Measurements from ENCODE around the gene USP32. TPM values are rescaled to one million over a fixed set of nuclear protein-coding genes. Genes with fewer than 3 reads are reported as not detected.
"Not testable (repeated sequence)": the region's sequence is repeated elsewhere in the genome, so short reads cannot be mapped to it uniquely, and the experiment has no call there.

USP32 gene
- total RNA-seq, 4 donors from 2014 or later, result 14.7 to 86.0 (median 54.8) TPM

- TF ChIP-seq, protein P1, sequence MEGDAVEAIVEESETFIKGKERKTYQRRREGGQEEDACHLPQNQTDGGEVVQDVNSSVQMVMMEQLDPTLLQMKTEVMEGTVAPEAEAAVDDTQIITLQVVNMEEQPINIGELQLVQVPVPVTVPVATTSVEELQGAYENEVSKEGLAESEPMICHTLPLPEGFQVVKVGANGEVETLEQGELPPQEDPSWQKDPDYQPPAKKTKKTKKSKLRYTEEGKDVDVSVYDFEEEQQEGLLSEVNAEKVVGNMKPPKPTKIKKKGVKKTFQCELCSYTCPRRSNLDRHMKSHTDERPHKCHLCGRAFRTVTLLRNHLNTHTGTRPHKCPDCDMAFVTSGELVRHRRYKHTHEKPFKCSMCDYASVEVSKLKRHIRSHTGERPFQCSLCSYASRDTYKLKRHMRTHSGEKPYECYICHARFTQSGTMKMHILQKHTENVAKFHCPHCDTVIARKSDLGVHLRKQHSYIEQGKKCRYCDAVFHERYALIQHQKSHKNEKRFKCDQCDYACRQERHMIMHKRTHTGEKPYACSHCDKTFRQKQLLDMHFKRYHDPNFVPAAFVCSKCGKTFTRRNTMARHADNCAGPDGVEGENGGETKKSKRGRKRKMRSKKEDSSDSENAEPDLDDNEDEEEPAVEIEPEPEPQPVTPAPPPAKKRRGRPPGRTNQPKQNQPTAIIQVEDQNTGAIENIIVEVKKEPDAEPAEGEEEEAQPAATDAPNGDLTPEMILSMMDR (IDR thresholded peaks at IDR 0.05), result no peak
- no peak for TF ChIP-seq POLR2A (IDR thresholded peaks at IDR 0.05)
- TF ChIP-seq POLR2AphosphoS5 (IDR thresholded peaks at IDR 0.05), result no peak
- no peak for TF ChIP-seq EP300 (IDR thresholded peaks at IDR 0.05; ENCODE audit: low read depth)
- Histone ChIP-seq H3K27ac (no peak overlapping the region), H3K4me1 (peaks cover 0 to 15% (median 6%) of the 10 kb centered on the region in 4 donors), H3K9me3 (no peaks in the 10 kb centered on the region), H3K4me3 (no peak overlapping the region), H3K36me3 (no peaks in the 10 kb centered on the region), H3K27me3 (no peaks in the 10 kb centered on the region)
- intact Hi-C loops (cut with DNase I; ENCODE audit: low total_unique reads) (no loop called here), in situ Hi-C loops (cut with MboI; ENCODE audit: low pct_ligation_motif_present in 1 of 4, low pct_unique_long_range_greater_than_20kb in 1 of 4, low sequenced_read_pairs in 3 of 4) (loop anchor here in 3 of 4 donors (10.0 to 25.0 kb wide), 3 partner anchors 191 to 288 kb away; partner anchors contain the start of gene CA4 (in 2 of the 3))
- no peak for DNase-seq
- WGBS, 2 donors (ENCODE audit: low coverage in 1 of 2), result 83% methylated on average over 6 of the region's 6 CpGs; no CpG with 5 or more reads in 1 of the 2 donors
These were observed 33.7 kb upstream of the USP32 start for GRCh38 chr17:60425626-60426025.

GRCh38 chr17:60423865-60424264 is 31.9 kb upstream of the USP32 start:
- Histone ChIP-seq H3K9me3 (no peaks in the 10 kb centered on the region), H3K4me3 (no peak overlapping the region), H3K27ac (no peak overlapping the region), H3K27me3 (no peaks in the 10 kb centered on the region), H3K4me1 (peaks cover 0 to 18% (median 6%) of the 10 kb centered on the region in 4 donors), H3K36me3 (no peaks in the 10 kb centered on the region)
- in situ Hi-C loops (cut with MboI; ENCODE audit: low pct_ligation_motif_present in 1 of 4, low pct_unique_long_range_greater_than_20kb in 1 of 4, low sequenced_read_pairs in 3 of 4) (loop anchor here in 2 of 4 donors (10.0 to 25.0 kb wide), 2 partner anchors 189 to 287 kb away; partner anchors contain the start of gene CA4 (in 1 of the 2)), intact Hi-C loops (cut with DNase I; ENCODE audit: low total_unique reads) (loop anchor here (1.0 kb wide), 1 partner anchor 25 kb away; no protein-coding TSS in a partner anchor)
- DNase-seq, result no peak
- TF ChIP-seq POLR2A (IDR thresholded peaks at IDR 0.05) (no peak), POLR2AphosphoS5 (IDR thresholded peaks at IDR 0.05) (no peak), EP300 (IDR thresholded peaks at IDR 0.05; ENCODE audit: low read depth) (no peak)
- TF ChIP-seq, protein P1 (IDR thresholded peaks at IDR 0.05), result no peak
- 84 to 100% methylated on average over 1 to 3 of the region's 3 CpGs for WGBS, 2 donors (ENCODE audit: low coverage in 1 of 2)

DNA sequence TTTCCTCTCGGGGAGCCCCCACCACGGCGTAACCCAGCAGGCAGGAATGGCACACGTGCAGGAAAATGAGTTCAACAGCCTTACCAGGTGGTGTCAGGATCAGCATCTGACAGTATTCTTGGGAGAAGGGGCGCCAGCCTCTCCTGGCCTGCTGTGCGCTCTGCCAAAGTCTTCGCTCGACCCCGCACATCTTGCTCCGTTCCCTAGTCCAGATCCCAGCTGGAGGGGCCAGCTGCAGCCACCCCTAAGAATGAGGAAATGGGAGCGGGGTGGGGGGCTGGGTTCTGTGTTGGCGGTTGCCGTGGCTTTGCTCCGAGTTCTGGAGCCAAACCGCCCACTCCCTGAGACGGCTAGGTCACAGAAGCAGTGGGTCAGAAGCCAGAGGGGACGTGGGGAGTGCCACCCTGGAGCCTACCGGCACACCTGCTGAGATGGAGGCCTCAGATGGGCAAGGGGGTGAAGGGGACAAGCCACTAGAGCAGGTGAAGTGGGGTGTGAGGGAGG is 30.3 kb upstream of the USP32 start, which contains the start of gene CHCT1:
TSS of gene CHCT1 (plus strand) at position 328 of the 504 bp plus-strand sequence. CDS start at position 432, 104 bp downstream.
- intact Hi-C loops (cut with DNase I; ENCODE audit: low total_unique reads) (no loop called here), in situ Hi-C loops (cut with MboI; ENCODE audit: low pct_ligation_motif_present in 1 of 4, low pct_unique_long_range_greater_than_20kb in 1 of 4, low sequenced_read_pairs in 3 of 4) (loop anchor here in 2 of 4 donors (10.0 to 25.0 kb wide), 2 partner anchors 187 to 285 kb away; partner anchors contain the start of gene CA4 (in 1 of the 2))
- DNase-seq, result no peak
- no peaks in the 10 kb centered on the region for H3K9me3 ChIP-seq
- H3K27ac ChIP-seq, result peak within 1 kb of the TSS in 3 of 4 donors; percentile 3 to 41 (median 18)
- no peaks in the 10 kb centered on the region for H3K27me3 ChIP-seq
- H3K36me3 ChIP-seq, result no peaks in the 10 kb centered on the region
- peak within 1 kb of the TSS; percentile 31 to 61 (median 41) for H3K4me3 ChIP-seq
- no peak for TF ChIP-seq POLR2A (IDR thresholded peaks at IDR 0.05)
- TF ChIP-seq EP300 (IDR thresholded peaks at IDR 0.05; ENCODE audit: low read depth), result no peak
- TF ChIP-seq, protein P1 (IDR thresholded peaks at IDR 0.05), result no peak
- TF ChIP-seq POLR2AphosphoS5 (IDR thresholded peaks at IDR 0.05), result no peak
- WGBS, 2 donors (ENCODE audit: low coverage in 1 of 2), result 82 to 85% methylated on average over 2 to 18 of the region's 18 CpGs
- H3K4me1 ChIP-seq, result peaks cover 0 to 18% (median 6%) of the 10 kb centered on the region in 4 donors

GRCh38 chr17:60421273-60422161 is 29.6 kb upstream of the USP32 start:
- DNase-seq, result peak; percentile 77
- TF ChIP-seq, protein P1 (IDR thresholded peaks at IDR 0.05), result peak in 4 of 5 experiments; percentile 90 to 98 (median 94)
- TF ChIP-seq EP300 (IDR thresholded peaks at IDR 0.05; ENCODE audit: low read depth), result no peak
- TF ChIP-seq POLR2A (IDR thresholded peaks at IDR 0.05), result no peak
- TF ChIP-seq POLR2AphosphoS5 (IDR thresholded peaks at IDR 0.05), result no peak
- Histone ChIP-seq H3K36me3 (no peaks in the 10 kb centered on the region), H3K27ac (peak overlapping the region in 3 of 4 donors; percentile 3 to 41 (median 18)), H3K4me1 (peaks cover 0 to 18% (median 6%) of the 10 kb centered on the region in 4 donors), H3K4me3 (peak overlapping the region; percentile 31 to 61 (median 41)), H3K9me3 (no peaks in the 10 kb centered on the region), H3K27me3 (no peaks in the 10 kb centered on the region)
- intact Hi-C loops (cut with DNase I; ENCODE audit: low total_unique reads), result no loop called here
- in situ Hi-C loops (cut with MboI; ENCODE audit: low pct_ligation_motif_present in 1 of 4, low pct_unique_long_range_greater_than_20kb in 1 of 4, low sequenced_read_pairs in 3 of 4), result loop anchor here in 2 of 4 donors (10.0 to 25.0 kb wide), 2 partner anchors 187 to 284 kb away; partner anchors contain the start of gene CA4 (in 1 of the 2)
- 0 to 2% methylated on average over 2 to 43 of the region's 66 CpGs for WGBS, 2 donors (ENCODE audit: low coverage in 1 of 2)

GRCh38 chr17:60419875-60420274 is 27.9 kb upstream of the USP32 start:
- H3K9me3 ChIP-seq; H3K4me3 ChIP-seq; H3K27me3 ChIP-seq; DNase-seq; intact Hi-C loops (cut with DNase I; ENCODE audit: low total_unique reads); H3K27ac ChIP-seq; H3K36me3 ChIP-seq: not testable (repeated sequence)
- in situ Hi-C loops (cut with MboI; ENCODE audit: low pct_ligation_motif_present in 1 of 4, low pct_unique_long_range_greater_than_20kb in 1 of 4, low sequenced_read_pairs in 3 of 4), result loop anchor here in 2 of 4 donors (10.0 to 25.0 kb wide), 2 partner anchors 185 to 283 kb away; partner anchors contain the start of gene CA4 (in 1 of the 2)
- WGBS, 2 donors (ENCODE audit: low coverage in 1 of 2), result 89 to 90% methylated on average over 7 of the region's 7 CpGs
- peaks cover 0 to 18% (median 6%) of the 10 kb centered on the region in 4 donors for H3K4me1 ChIP-seq
